ENCODE measurements around the gene GIMAP2.
"Not testable (repeated sequence)": the region's sequence is repeated elsewhere in the genome, so short reads cannot be mapped to it uniquely, and the experiment has no call there.

GIMAP2 gene

GRCh38 chr7:150685219-150686029 is at the start of gene GIMAP2:
Gene GIMAP2, plus strand, starts transcription at chr7:150685706. Its CDS starts 1,354 bp downstream, at chr7:150687060.
- no peak for DNase-seq

- no peak for DNase-seq
These were observed 43.7 kb upstream of the GIMAP2 start for GRCh38 chr7:150641854-150642253.

GRCh38 chr7:150642926-150643325 is 42.6 kb upstream of the GIMAP2 start:
- DNase-seq: no peak

- no peak for DNase-seq
These were observed 40.1 kb upstream of the GIMAP2 start for GRCh38 chr7:150645259-150646020.

GRCh38 chr7:150648353-150649079 is 37.0 kb upstream of the GIMAP2 start:
- DNase-seq: no peak

GRCh38 chr7:150649080-150649385 is 36.5 kb upstream of the GIMAP2 start:
- DNase-seq: no peak

GRCh38 chr7:150654692-150655091 is 30.8 kb upstream of the GIMAP2 start:
- no peak for DNase-seq

GRCh38 chr7:150656047-150656446 is 29.5 kb upstream of the GIMAP2 start:
- no peak for DNase-seq

GRCh38 chr7:150657526-150657925 is 28.0 kb upstream of the GIMAP2 start:
- DNase-seq: no peak

GRCh38 chr7:150660939-150661613 is 24.4 kb upstream of the GIMAP2 start:
- no peak for DNase-seq

- not testable (repeated sequence) for DNase-seq
These were observed 22.7 kb upstream of the GIMAP2 start for GRCh38 chr7:150662821-150663220.

GRCh38 chr7:150663802-150664494 is 21.6 kb upstream of the GIMAP2 start:
- no peak for DNase-seq

- no peak for DNase-seq
These were observed 20.3 kb upstream of the GIMAP2 start for GRCh38 chr7:150665089-150665748.

- no peak for DNase-seq
These were observed 19.6 kb upstream of the GIMAP2 start for GRCh38 chr7:150665896-150666295.

GRCh38 chr7:150666412-150666811 is 19.1 kb upstream of the GIMAP2 start:
- DNase-seq: no peak

- DNase-seq: no peak
These were observed 17.0 kb upstream of the GIMAP2 start for GRCh38 chr7:150668472-150668911.

GRCh38 chr7:150668977-150669376 is 16.5 kb upstream of the GIMAP2 start:
- no peak for DNase-seq

GRCh38 chr7:150671798-150672585 is 13.5 kb upstream of the GIMAP2 start:
- not testable (repeated sequence) for DNase-seq

GRCh38 chr7:150675714-150676113 is 9.8 kb upstream of the GIMAP2 start:
- no peak for DNase-seq

- not testable (repeated sequence) for DNase-seq
These were observed 9.2 kb upstream of the GIMAP2 start for GRCh38 chr7:150676276-150676675.

- not testable (repeated sequence) for DNase-seq
These were observed 8.7 kb upstream of the GIMAP2 start for GRCh38 chr7:150676854-150677253.
